Glutamatergic neuron (in vitro differentiated cells): ENCODE data around the gene ADAMTS13. TPM values are rescaled to one million over a fixed set of nuclear protein-coding genes. Genes with fewer than 3 reads are reported as not detected.
"Not testable (repeated sequence)": the region's sequence is repeated elsewhere in the genome, so short reads cannot be mapped to it uniquely, and the experiment has no call there.

ENCODE experiments used
- DNase-seq: peaks from one replicate; pipeline ENCODE4 v3.0.0; 2022
- H3K27ac Mint-ChIP-seq: one replicate; pipeline ENCODE4 v1.8.0; 2020; ENCODE audit warnings: mild to moderate bottlenecking, mixed read lengths, inconsistent platforms; ENCODE audit not compliant: unreplicated experiment
- H3K27me3 Mint-ChIP-seq: one replicate; pipeline ENCODE4 v1.8.0; 2020; ENCODE audit warnings: mild to moderate bottlenecking, moderate library complexity, mixed read lengths, inconsistent platforms; ENCODE audit not compliant: unreplicated experiment
- H3K36me3 Mint-ChIP-seq: one replicate; pipeline ENCODE4 v1.8.0; 2020; ENCODE audit warnings: mild to moderate bottlenecking, mixed read lengths, inconsistent platforms; ENCODE audit not compliant: unreplicated experiment
- H3K4me1 Mint-ChIP-seq: one replicate; pipeline ENCODE4 v1.8.0; 2020; ENCODE audit warnings: mild to moderate bottlenecking, low read depth, mixed read lengths, inconsistent platforms; ENCODE audit not compliant: unreplicated experiment
- H3K4me3 Mint-ChIP-seq: one replicate; pipeline ENCODE4 v1.8.0; 2020; ENCODE audit warnings: mild to moderate bottlenecking, mixed read lengths, inconsistent platforms; ENCODE audit not compliant: unreplicated experiment
- H3K9me3 Mint-ChIP-seq: one replicate; pipeline ENCODE4 v1.8.0; 2020; ENCODE audit warnings: mild to moderate bottlenecking, moderate library complexity, mixed read lengths, inconsistent platforms; ENCODE audit not compliant: unreplicated experiment
- CTCF ChIP-seq: fragments of 200-600 bp; sonication (generic); IDR thresholded peaks from one replicate; pipeline ENCODE4 v1.5.0; 2021; ENCODE audit not compliant: partially characterized antibody, unreplicated experiment
- long read RNA-seq: library from polyadenylated mRNA; unstranded; transcript quantifications from one replicate; pipeline ENCODE4 v2.0.0, GENCODE V29; 2020; ENCODE audit not compliant: unreplicated experiment
- total RNA-seq: library from RNA; stranded (reverse); fragmentation: NEBNext Ultra II Directional; extraction: Animal tissue kit (Norgen Biotek cat#: 25700); gene quantifications from one replicate; pipeline ENCODE4 v1.2.1, GENCODE V29; 2021; ENCODE audit not compliant: unreplicated experiment

ADAMTS13 gene
- total RNA-seq: 27.9 TPM
- long read RNA-seq, partial matches to known transcripts: 0 of 2 reads
- long read RNA-seq, other reads (novel, unspliced or antisense): 2 of 2 reads

- peak within 1 kb of the TSS; percentile 6 for H3K4me3 Mint-ChIP-seq
- peaks cover 8% of the 10 kb centered on the region for H3K4me1 Mint-ChIP-seq
- TF ChIP-seq CTCF: no peak
- H3K27me3 Mint-ChIP-seq: peaks cover 6% of the 10 kb centered on the region
- no peak for DNase-seq
- H3K36me3 Mint-ChIP-seq: no peaks in the 10 kb centered on the region
- peak within 1 kb of the TSS; percentile 28 for H3K27ac Mint-ChIP-seq
- H3K9me3 Mint-ChIP-seq: peaks cover 5% of the 10 kb centered on the region
Measured at GRCh38 chr9:133421615-133422542, at the start of gene ADAMTS13. Gene ADAMTS13 (plus strand): TSS chr9:133422367. CDS start chr9:133422444, 77 bp downstream.

- H3K27ac Mint-ChIP-seq: peak overlapping the region; percentile 94
- TF ChIP-seq CTCF: no peak
- DNase-seq: no peak
- peaks cover 3% of the 10 kb centered on the region for H3K9me3 Mint-ChIP-seq
- H3K4me1 Mint-ChIP-seq: peaks cover 14% of the 10 kb centered on the region
- H3K4me3 Mint-ChIP-seq: peak overlapping the region; percentile 94
- H3K27me3 Mint-ChIP-seq: peaks cover 3% of the 10 kb centered on the region
- H3K36me3 Mint-ChIP-seq: no peaks in the 10 kb centered on the region
Measured at GRCh38 chr9:133374612-133375115, 47.5 kb upstream of the ADAMTS13 start.

- Mint-ChIP-seq H3K4me1 (peaks cover 12% of the 10 kb centered on the region), H3K4me3 (peak overlapping the region; percentile 94), H3K9me3 (peaks cover 3% of the 10 kb centered on the region), H3K27ac (peak overlapping the region; percentile 94), H3K27me3 (peaks cover 3% of the 10 kb centered on the region), H3K36me3 (no peaks in the 10 kb centered on the region)
- no peak for TF ChIP-seq CTCF
- no peak for DNase-seq
Measured at GRCh38 chr9:133375116-133375723, 46.9 kb upstream of the ADAMTS13 start.

GRCh38 chr9:133375724-133376654, 46.2 kb upstream of the ADAMTS13 start, which contains the start of the genes STKLD1 and SURF4:
Gene STKLD1 (plus strand): TSS chr9:133376366. CDS start chr9:133376474, 108 bp downstream.
Gene SURF4 (minus strand): TSS chr9:133376060. CDS start chr9:133375969, 91 bp downstream.
- H3K4me1 Mint-ChIP-seq: peaks cover 6% of the 10 kb centered on the region
- H3K27me3 Mint-ChIP-seq: peaks cover 3% of the 10 kb centered on the region
- peak; percentile 97 for DNase-seq
- H3K9me3 Mint-ChIP-seq: peaks cover 3% of the 10 kb centered on the region
- H3K4me3 Mint-ChIP-seq: peak within 1 kb of the TSS; percentile 94
- TF ChIP-seq CTCF: peak; percentile 17
- no peaks in the 10 kb centered on the region for H3K36me3 Mint-ChIP-seq
- H3K27ac Mint-ChIP-seq: peak within 1 kb of the TSS; percentile 94

GRCh38 chr9:133377280-133377679, 44.9 kb upstream of the ADAMTS13 start:
- not testable (repeated sequence) for H3K9me3 Mint-ChIP-seq, H3K36me3 Mint-ChIP-seq, H3K27ac Mint-ChIP-seq, H3K4me1 Mint-ChIP-seq, DNase-seq, H3K27me3 Mint-ChIP-seq
- peak overlapping the region; percentile 72 for H3K4me3 Mint-ChIP-seq
